HepG2 (cell line): ENCODE data around the gene ATP1A2. TPM values are rescaled to one million over a fixed set of nuclear protein-coding genes. Genes with fewer than 3 reads are reported as not detected.

ENCODE experiments used
- BCL6 ChIP-seq: IDR thresholded peaks from 2 replicates; pipeline ENCODE4 v1.6.1; 2016; ENCODE audit warnings: missing genetic modification reagents, missing compliant biosample characterization
- CCAR2 ChIP-seq: fragments of 200-400 bp; formaldehyde crosslinking; optimal IDR thresholded peaks from 2 replicates; pipeline ENCODE3; 2018; ENCODE audit warnings: low read depth, mild to moderate bottlenecking, low read length, moderate library complexity
- CEBPB ChIP-seq: IDR thresholded peaks from 2 replicates; pipeline ENCODE4 v1.6.1; 2011; ENCODE audit warnings: low read depth, low read length, improper control_type of control experiment, borderline replicate concordance
- CHD4 ChIP-seq: fragments of 200-600 bp; sonication (generic); IDR thresholded peaks from 2 replicates; pipeline ENCODE4 v1.7.0; 2017; ENCODE audit warnings: mild to moderate bottlenecking, low read length, borderline replicate concordance
- KIAA2018 ChIP-seq: sonication (generic); formaldehyde crosslinking; IDR thresholded peaks from 2 replicates; pipeline ENCODE4 v1.5.0; 2020; ENCODE audit warnings: mild to moderate bottlenecking, missing genetic modification reagents, borderline replicate concordance
- NBN ChIP-seq: fragments of 450-650 bp; conservative IDR thresholded peaks from 2 replicates; pipeline ENCODE4 v1.6.1; 2017
- PHF5A ChIP-seq: IDR thresholded peaks from one replicate; pipeline ENCODE4 v1.6.1; 2018; ENCODE audit warnings: low read depth, missing genetic modification reagents; ENCODE audit not compliant: unreplicated experiment
- POLR2A ChIP-seq, 2 experiments: IDR thresholded peaks; 2 replicates each; pipeline ENCODE4 v1.6.1; 2011; ENCODE audit warnings: low read depth in 2 of 2, low read length in 2 of 2, mild to moderate bottlenecking in 1 of 2, moderate library complexity in 1 of 2; ENCODE audit not compliant: insufficient read depth in 1 of 2
- PPARG ChIP-seq: conservative IDR thresholded peaks from 2 replicates; pipeline ENCODE4 v1.6.1; 2016; ENCODE audit warnings: missing biosample characterization, missing genetic modification reagents
- PRDM4 ChIP-seq: sonication (generic); formaldehyde crosslinking; IDR thresholded peaks from 2 replicates; pipeline ENCODE4 v1.9.0; 2021; ENCODE audit warnings: missing genetic modification reagents, borderline replicate concordance
- RFXAP ChIP-seq: sonication (generic); formaldehyde crosslinking; IDR thresholded peaks from 2 replicates; pipeline ENCODE4 v1.4.0; 2020; ENCODE audit warnings: missing genetic modification reagents, borderline replicate concordance
- SETDB1 ChIP-seq: sonication (generic); formaldehyde crosslinking; IDR thresholded peaks from 2 replicates; pipeline ENCODE4 v1.5.1; 2020; ENCODE audit warnings: missing genetic modification reagents, mild to moderate bottlenecking, borderline replicate concordance
- TFDP1 ChIP-seq: IDR thresholded peaks from 2 replicates; pipeline ENCODE4 v1.6.1; 2016; ENCODE audit warnings: missing compliant biosample characterization, missing genetic modification reagents, borderline replicate concordance
- ZBTB26 ChIP-seq: IDR thresholded peaks from 2 replicates; pipeline ENCODE4 v1.6.1; 2016; ENCODE audit warnings: missing compliant biosample characterization, missing genetic modification reagents, borderline replicate concordance
- ZFX ChIP-seq: sonication (generic); formaldehyde crosslinking; IDR thresholded peaks from 2 replicates; pipeline ENCODE4 v1.4.0; 2020; ENCODE audit warnings: mild to moderate bottlenecking, low read depth, missing genetic modification reagents, moderate library complexity
- ZNF24 ChIP-seq: fragments of 450-650 bp; IDR thresholded peaks from 2 replicates; pipeline ENCODE4 v1.6.1; 2017; ENCODE audit warnings: antibody characterized with exemption, mild to moderate bottlenecking
- polyA plus RNA-seq, 8 experiments: library from polyadenylated mRNA; depleted of rRNA in 3 of 8; stranded (reverse) in 7 of 8; unstranded in 1 of 8; fragments of >200 nt; fragmentation: Illumina TruSeq in 4 of 8; extraction: Trizol in 4 of 8; gene quantifications; 2 replicates each; pipeline versions ENCODE4 v1.2.1 to v1.2.3, GENCODE V29; 2011 to 2016; ENCODE audit warnings: low read depth in 4 of 8, missing spikeins in 1 of 8, mixed read lengths in 1 of 8; ENCODE audit not compliant: insufficient read depth in 1 of 8
- total RNA-seq, 5 experiments: library from RNA; depleted of rRNA; stranded (reverse); fragments of >200 nt; fragmentation: Illumina TruSeq; extraction: Trizol; gene quantifications; 2 replicates each; pipeline ENCODE4 v1.2.3, GENCODE V29; 2016; ENCODE audit warnings: low read depth in 1 of 5

ATP1A2 gene
- total and polyA plus RNA-seq, 2 of the 13 experiments (the other 11 are each of a cell fraction or from before 2014, with no cell fraction given): 0.16 TPM; not detected in 1

- TF ChIP-seq KIAA2018: no peak
- TF ChIP-seq SETDB1 (CRISPR knock-in tag): no peak
- TF ChIP-seq CEBPB: no peak
- TF ChIP-seq NBN: no peak
- TF ChIP-seq CCAR2: no peak
- no peak for TF ChIP-seq RFXAP
- TF ChIP-seq ZNF24: no peak
- no peak for TF ChIP-seq ZBTB26 (CRISPR knock-in tag)
- TF ChIP-seq PPARG (CRISPR knock-in tag): no peak
- no peak for TF ChIP-seq CHD4
- peak; percentile 73 for TF ChIP-seq BCL6
- TF ChIP-seq TFDP1 (CRISPR knock-in tag): no peak
- TF ChIP-seq POLR2A (IDR thresholded peaks at IDR 0.05; ENCODE audit: insufficient read depth in 1 of 2, low read depth in 2 of 2, low read length in 2 of 2): no peak
- TF ChIP-seq PHF5A (CRISPR knock-in tag): no peak
- TF ChIP-seq ZFX (CRISPR knock-in tag): no peak
- no peak for TF ChIP-seq PRDM4 (CRISPR knock-in tag)
These were observed 40.7 kb upstream of the ATP1A2 start (continued) for GRCh38 chr1:160074865-160075264.
